Measurements from ENCODE around the gene CROCC2. TPM values are rescaled to one million over a fixed set of nuclear protein-coding genes. Genes with fewer than 3 reads are reported as not detected.

The CROCC2 gene
- total and polyA plus RNA-seq, 10 of the 15 experiments (the other 5 are each of a cell fraction or from before 2014, with no cell fraction given): not detected

- no peaks in the 10 kb centered on the region for H3K36me3 ChIP-seq (ENCODE audit: control insufficient read depth in 2 of 2, insufficient read depth in 2 of 2, low read length in 1 of 2)
- H3K9ac ChIP-seq (ENCODE audit: control insufficient read depth, insufficient read depth, low read length): no peak overlapping the region
- ATAC-seq (no peak), DNase-seq (ENCODE audit: low read depth, low spot score) (no peak), FAIRE-seq (no peak)
- ChIA-PET POLR2A (no interaction called here), SMC1A (ENCODE audit: uncharacterized antibody, unreplicated experiment) (interaction anchor here (0.6 kb wide), 1 partner anchor 554 kb away, joined by 3 read pairs; no protein-coding TSS in a partner anchor), CTCF (interaction anchor here (1.1 kb wide), 1 partner anchor 11 kb away, joined by 4 read pairs; no protein-coding TSS in a partner anchor), RAD21 (ENCODE audit: unreplicated experiment) (no interaction called here)
- no peaks in the 10 kb centered on the region for H3K79me2 ChIP-seq (ENCODE audit: control insufficient read depth, insufficient read depth, low read length)
- H3K27me3 ChIP-seq (replicated peaks in 1 of 2; ENCODE audit: control insufficient read depth in 2 of 2, insufficient read depth in 2 of 2, low read length in 1 of 2): no peaks in the 10 kb centered on the region; a peak in 1 of 4 replicates
- H2AFZ ChIP-seq (ENCODE audit: control insufficient read depth, low read depth, low read length): no peak overlapping the region
- TF ChIP-seq ZBTB40 (IDR thresholded peaks at IDR 0.05; ENCODE audit: borderline replicate concordance) (no peak), TCF12 (IDR thresholded peaks at IDR 0.05; ENCODE audit: low read depth, low read length) (no peak), FOS (IDR thresholded peaks at IDR 0.05; ENCODE audit: borderline replicate concordance, extremely low read depth, insufficient read length) (no peak), ZSCAN29 (IDR thresholded peaks at IDR 0.05) (no peak), IRF5 (IDR thresholded peaks at IDR 0.05; ENCODE audit: borderline replicate concordance) (no peak), BCL11A (IDR thresholded peaks at IDR 0.05; ENCODE audit: low read depth, low read length) (no peak), SIN3A (IDR thresholded peaks at IDR 0.05; ENCODE audit: low read depth, low read length) (no peak), NRF1 (conservative IDR thresholded peaks at IDR 0.05; ENCODE audit: low read depth, low read length) (no peak), CTCF (IDR thresholded peaks at IDR 0.05 in 2 of 3, conservative IDR thresholded peaks at IDR 0.05 in 1 of 3; ENCODE audit: control insufficient read depth in 2 of 3, extremely low read depth in 1 of 3, insufficient read depth in 1 of 3, low read depth in 3 of 3, low read length in 3 of 3) (no peak), NFXL1 (IDR thresholded peaks at IDR 0.05; ENCODE audit: borderline replicate concordance) (no peak)
- H4K20me1 ChIP-seq (ENCODE audit: control insufficient read depth, insufficient read depth): no peaks in the 10 kb centered on the region
- H3K27ac ChIP-seq (ENCODE audit: control insufficient read depth, insufficient read depth): no peak overlapping the region
- no TSS peak for BruUV-seq (replicated peaks)
- in situ Hi-C loops (cut with MboI): no loop called here
- no peaks in the 10 kb centered on the region for H3K9me3 ChIP-seq (replicated peaks; ENCODE audit: control insufficient read depth, insufficient read depth, low read length)
- WGBS (ENCODE audit: insufficient coverage, insufficient replicate concordance, low lambda C conversion rate, missing lambda C conversion rate): 30% methylated on average over 17 of the region's 17 CpGs
- intact Hi-C loops (cut with micrococcal nuclease; ENCODE audit: unreplicated experiment): no loop called here
- H3K4me3 ChIP-seq: no peak overlapping the region
- H3K4me2 ChIP-seq (ENCODE audit: control insufficient read depth, insufficient read depth): no peak overlapping the region
- H3K4me1 ChIP-seq (ENCODE audit: control insufficient read depth, insufficient read depth, low read length): no peaks in the 10 kb centered on the region
Observed at GRCh38 chr2:240972636-240973521, 66.7 kb downstream of the CROCC2 start.

Data from GM12878 (cell line).